HG02763 (cell line): ENCODE results near the gene SCART1.
"Not testable (repeated sequence)": the region's sequence is repeated elsewhere in the genome, so short reads cannot be mapped to it uniquely, and the experiment has no call there.

Experiments used
- ATAC-seq: cut with Tn5 transposase; IDR thresholded peaks from one replicate; pipeline ENCODE4 v1.9.1; 2021; ENCODE audit warnings: mild to moderate bottlenecking, moderate library complexity; ENCODE audit not compliant: unreplicated experiment

Gene SCART1

GRCh38 chr10:133431888-133432613, 21.7 kb upstream of the SCART1 start:
- ATAC-seq, result not testable (repeated sequence)

DNA sequence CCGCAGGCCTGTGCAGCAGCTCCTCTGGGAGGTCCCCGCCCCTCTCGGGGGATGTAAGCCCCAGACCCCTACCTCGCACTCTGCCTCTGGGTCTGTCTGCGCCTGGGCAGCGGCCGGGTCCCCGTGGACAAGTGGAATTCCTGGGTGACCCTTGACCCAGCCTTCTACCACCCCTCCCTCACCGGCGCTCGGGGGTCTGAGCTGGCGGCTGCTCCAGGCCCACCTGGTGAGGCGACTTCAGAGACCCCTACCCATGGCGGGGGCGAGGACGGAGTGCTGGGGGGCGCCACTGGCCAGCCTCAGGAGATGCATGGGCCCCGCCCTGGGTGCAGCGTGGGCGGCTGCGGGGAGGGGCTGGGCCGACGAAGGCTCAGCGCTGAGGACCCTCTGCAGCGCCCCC, 21.0 kb upstream of the SCART1 start:
- ATAC-seq, result not testable (repeated sequence)

DNA sequence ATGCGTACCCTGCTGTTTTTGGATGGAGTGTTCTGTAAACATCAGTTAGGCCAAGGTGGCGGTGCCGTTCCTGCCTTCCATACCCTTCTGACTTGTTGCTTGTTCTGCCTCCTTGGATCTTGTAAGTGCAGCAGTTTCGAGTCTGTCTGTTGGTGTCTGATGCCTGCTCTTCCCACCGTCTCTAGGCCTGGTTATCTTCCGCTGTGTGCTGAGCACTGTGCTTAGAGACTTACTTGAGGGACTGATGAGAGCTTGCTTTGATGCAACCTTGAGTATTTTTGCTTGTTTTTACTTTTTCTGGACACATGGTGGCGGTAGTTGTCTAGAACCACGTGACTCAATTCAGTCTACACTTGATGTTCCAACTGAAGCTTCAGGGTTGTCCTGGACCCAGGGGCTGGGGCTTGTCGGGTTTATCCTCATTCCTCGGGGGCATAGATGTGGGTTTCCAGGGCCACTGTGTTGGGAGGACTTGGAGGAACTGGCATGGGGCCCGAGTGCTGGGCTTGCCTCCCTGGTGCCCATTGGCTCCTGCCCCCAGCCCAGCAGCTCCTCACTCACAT, 15.0 kb upstream of the SCART1 start:
- ATAC-seq, result no peak

DNA sequence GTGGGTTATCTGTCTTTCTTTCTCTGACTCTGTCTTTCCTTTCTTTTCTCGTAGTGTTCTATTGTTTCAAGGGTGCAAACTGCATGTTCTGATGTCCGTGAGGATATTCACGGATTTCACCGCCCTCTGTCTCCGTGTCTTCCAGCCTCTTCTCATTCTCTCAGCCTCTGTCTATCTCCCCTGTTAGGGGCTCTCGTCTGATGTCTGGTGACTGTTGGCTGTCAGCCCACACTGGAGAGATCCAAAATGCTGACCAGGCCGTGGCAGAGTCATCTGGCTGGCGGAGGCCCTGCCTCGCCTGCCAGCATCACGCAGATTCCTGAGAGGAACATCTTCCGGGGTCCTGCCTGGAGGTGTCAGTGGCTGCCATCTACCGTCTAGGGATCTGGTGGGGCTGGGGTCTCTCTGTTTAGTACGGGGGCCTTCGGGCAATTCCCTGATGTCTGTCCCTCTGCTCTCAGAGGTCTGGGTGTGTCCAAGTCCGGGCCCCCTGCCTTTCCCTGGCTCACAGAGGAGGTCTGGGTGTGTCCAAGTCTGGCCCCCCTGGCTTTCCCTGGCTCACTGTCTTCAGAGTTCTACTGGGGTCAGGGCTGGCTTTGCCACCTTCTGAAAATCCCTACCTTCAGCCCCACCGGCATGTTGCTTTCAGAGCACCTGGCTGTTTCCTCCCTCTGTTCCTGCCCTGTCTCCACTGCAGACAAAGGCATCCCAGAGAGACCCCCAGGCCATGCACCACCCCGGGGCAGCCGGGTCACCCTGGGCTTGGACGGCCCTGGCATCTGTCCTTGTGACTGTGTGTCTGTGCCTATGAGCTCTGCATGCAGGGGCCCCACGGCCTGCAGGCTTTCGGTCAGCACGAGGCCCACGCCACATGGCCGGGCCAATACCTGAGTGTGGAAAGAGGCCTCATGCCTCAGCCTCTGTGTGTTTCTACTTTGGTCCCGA, 14.0 kb upstream of the SCART1 start:
- ATAC-seq, result no peak

- no peak for ATAC-seq
These were observed 13.0 kb upstream of the SCART1 start for GRCh38 chr10:133440633-133441285.

- ATAC-seq, result not testable (repeated sequence)
These were observed 12.4 kb upstream of the SCART1 start for GRCh38 chr10:133441356-133441755.

GRCh38 chr10:133441780-133442179, 12.0 kb upstream of the SCART1 start:
- no peak for ATAC-seq

- ATAC-seq, result no peak
These were observed 11.4 kb upstream of the SCART1 start for GRCh38 chr10:133442191-133442966.

DNA sequence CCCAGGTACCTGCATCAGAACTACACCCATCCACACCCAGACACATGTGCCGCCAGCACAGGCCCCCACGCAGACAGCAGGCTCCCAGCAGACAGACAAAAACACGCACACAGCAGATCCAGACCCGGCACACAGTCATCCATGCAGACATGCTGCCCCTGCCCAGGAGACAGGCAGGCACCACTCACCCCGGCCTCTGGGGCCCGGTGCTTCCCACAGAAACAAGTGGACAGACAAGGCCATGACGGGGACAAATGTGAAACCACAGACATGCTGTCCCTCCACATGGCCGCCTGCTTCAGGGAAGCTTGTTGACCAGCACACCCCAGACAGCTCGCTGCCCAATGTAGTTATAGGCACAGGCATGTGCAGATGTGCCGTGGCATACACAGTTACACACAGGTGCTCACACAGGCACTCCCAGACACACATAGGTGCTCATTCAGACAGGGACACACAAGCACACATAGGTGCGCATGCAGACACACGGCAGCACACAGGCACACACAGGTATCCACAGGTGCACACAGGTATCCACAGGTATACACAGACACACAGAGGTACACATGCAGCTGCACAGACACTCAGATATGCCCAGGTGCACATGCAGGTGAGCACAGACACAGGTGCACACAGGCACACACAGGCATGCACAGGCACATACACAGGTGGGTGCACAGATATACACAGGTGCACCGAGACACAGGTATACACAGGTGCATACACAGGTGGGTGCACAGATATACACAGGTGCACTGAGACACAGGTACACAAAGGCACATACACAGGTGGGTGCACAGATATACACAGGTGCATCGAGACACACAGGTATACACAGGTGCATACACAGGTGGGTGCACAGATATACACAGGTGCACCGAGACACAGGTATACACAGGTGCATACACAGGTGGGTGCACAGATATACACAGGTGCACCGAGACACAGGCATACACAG, 10.5 kb upstream of the SCART1 start:
- no peak for ATAC-seq

DNA sequence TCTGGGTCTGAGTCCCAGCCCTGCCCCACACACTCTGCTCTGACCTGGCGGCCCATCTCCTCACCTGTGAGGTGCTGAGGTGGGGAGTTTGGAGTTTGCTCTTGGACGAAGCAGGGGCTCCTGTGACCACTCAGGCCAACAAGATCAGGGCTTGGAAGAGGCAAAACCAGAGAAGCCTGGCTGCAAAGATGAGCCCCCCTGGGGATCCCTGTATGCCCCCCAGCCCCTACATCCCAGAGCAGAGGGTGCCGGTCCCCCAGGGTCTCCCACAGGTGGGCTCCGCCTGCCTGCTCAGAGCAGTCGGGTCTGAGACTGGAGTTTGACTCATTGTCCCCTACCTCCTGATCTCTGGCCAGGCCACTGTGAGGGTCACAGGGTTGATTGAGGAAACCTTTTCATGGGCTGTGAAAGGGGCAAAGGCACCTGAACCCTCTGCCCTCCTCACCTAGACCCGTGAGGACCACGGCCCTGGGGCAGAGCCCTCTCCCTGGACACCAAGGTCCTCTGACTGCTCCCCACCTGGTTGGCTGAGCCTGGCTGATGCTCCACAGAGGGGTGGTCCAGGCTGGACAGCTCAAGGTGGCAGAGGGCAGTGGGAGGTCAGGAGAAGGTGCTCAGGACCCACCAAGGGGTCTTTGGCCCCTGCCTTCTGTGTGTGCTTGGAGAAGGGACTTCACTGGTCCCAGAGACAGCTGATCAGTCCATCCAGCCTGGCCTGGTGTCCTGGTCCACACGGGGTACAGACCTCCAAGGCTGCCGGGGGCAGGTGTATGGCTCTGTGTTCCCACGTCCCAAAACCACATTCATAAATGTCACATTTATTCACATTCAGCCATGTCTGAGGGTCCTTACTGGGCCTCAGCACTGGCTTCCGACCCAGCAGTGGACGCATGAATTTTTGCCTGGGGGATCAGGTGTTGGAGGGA, 9.1 kb upstream of the SCART1 start:
- no peak for ATAC-seq

- ATAC-seq, result no peak
These were observed 8.4 kb upstream of the SCART1 start for GRCh38 chr10:133445268-133445732.

DNA sequence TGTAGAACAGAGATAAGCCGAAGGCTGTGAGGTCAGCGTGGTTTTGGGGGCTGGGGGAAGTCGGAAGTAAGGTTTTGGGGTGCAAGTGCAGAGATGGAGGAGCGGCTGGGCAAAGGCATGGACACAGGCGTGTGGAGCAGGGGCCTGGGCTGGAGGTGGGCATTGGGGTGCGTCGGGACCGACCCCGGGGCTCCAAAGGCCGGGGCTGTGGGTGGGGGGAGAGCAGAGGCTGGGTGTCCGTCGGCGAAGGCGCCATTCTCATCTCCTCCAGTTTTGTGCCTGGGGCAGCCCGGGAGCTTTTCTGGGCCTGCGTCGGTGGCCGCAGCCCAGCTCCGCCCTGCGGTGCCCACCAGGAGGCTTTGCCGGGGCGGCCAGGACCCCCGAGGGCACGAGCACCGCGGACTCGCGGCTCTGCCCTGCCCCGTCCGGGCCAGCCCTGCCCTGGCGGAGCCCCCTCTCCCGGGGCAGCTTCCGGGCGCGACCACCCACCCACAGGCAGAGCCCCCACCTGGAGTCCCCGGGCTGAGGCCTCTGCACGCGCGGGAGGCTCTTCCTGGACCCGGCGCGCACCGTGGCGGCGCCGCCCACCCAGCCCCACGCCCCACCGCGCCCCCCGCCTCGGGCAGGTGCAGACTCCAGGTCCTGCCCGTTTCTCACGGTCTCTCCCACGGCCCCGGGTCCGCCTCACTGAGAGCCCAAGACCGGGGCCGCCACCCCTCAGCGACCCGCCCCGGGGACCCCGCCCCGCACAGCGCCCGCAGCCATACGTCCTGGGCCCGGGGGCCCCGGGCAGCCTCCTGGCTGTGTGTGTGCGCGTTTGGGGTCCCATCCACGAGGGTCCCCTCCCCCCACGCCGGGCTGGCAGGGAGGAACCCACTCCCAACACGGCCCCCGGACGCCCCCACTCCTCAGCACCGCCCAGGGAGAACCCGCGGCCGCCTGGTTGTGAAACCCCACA, 7.7 kb upstream of the SCART1 start:
- ATAC-seq, result no peak

DNA sequence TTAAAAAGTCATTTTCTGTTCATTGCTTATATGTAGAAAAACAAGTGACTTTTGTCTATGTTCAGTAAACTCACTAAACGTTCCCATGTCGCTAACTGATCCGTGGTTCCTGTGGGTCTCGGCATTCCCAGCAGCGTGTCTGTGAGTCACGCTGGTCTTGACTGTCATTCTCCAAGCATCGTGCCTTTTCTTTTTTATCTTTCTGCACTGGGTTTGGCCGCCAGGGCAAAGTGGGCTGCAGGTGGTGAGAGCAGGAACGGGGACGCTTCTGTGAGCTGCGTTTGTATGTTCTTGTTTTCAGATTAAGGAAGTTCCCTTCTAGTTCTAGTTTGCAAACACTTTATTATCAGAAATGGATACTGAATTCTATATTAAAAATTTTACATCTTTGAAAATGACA, 6.8 kb upstream of the SCART1 start:
- no peak for ATAC-seq

GRCh38 chr10:133448120-133448519, 5.6 kb upstream of the SCART1 start:
- ATAC-seq, result no peak

- ATAC-seq, result no peak
These were observed 2.4 kb upstream of the SCART1 start for GRCh38 chr10:133451346-133451745.

GRCh38 chr10:133452453-133452852, 1.3 kb upstream of the SCART1 start:
- no peak for ATAC-seq
